Stimulated activated CD4-positive, alpha-beta T cell treated with anti-CD3 and anti-CD28 coated beads, Interleukin-4, amount 100 ng/mL, for 48 hours (primary cell): ENCODE results near the gene INAFM2.

ENCODE experiments used
- DNase-seq, 2 donors: peaks; one replicate each; pipeline ENCODE4 v3.0.0-alpha.2; 2020; ENCODE audit warnings: low read depth in 2 of 2

Gene INAFM2

GRCh38 chr15:40323239-40323952, at the start of gene INAFM2:
INAFM2 (plus strand) TSS chr15:40323692; CDS start chr15:40324056, 364 bp downstream.
- peak; percentile 75 to 81 for DNase-seq

GRCh38 chr15:40274350-40275274, 48.9 kb upstream of the INAFM2 start:
- DNase-seq = peak; percentile 80 to 92

GRCh38 chr15:40275523-40275922, 48.0 kb upstream of the INAFM2 start:
- DNase-seq = no peak

GRCh38 chr15:40275954-40276353, 47.5 kb upstream of the INAFM2 start:
- no peak for DNase-seq

- no peak for DNase-seq
Observed at GRCh38 chr15:40276927-40277326, 46.6 kb upstream of the INAFM2 start.

GRCh38 chr15:40277471-40277870, 46.0 kb upstream of the INAFM2 start:
- no peak for DNase-seq

- DNase-seq = no peak
Observed at GRCh38 chr15:40278026-40278425, 45.5 kb upstream of the INAFM2 start.

- peak; percentile 59 to 75 for DNase-seq
Observed at GRCh38 chr15:40279437-40280141, 43.9 kb upstream of the INAFM2 start.

- no peak for DNase-seq
Observed at GRCh38 chr15:40280260-40281056, 43.0 kb upstream of the INAFM2 start.

GRCh38 chr15:40281057-40281800, 42.3 kb upstream of the INAFM2 start:
- DNase-seq = no peak

- no peak for DNase-seq
Observed at GRCh38 chr15:40281801-40282146, 41.7 kb upstream of the INAFM2 start.

GRCh38 chr15:40282147-40282868, 41.2 kb upstream of the INAFM2 start:
- DNase-seq = peak; percentile 33 to 39

- peak in 1 of 2 donors; percentile 27 for DNase-seq
Observed at GRCh38 chr15:40282869-40283614, 40.5 kb upstream of the INAFM2 start, which contains the start of gene ANKRD63. ANKRD63 (minus strand) TSS chr15:40283064; CDS start chr15:40282586, 478 bp downstream.

GRCh38 chr15:40283615-40284300, 39.7 kb upstream of the INAFM2 start:
- DNase-seq = no peak

- no peak for DNase-seq
Observed at GRCh38 chr15:40285151-40285550, 38.3 kb upstream of the INAFM2 start.

- no peak for DNase-seq
Observed at GRCh38 chr15:40285554-40286011, 37.9 kb upstream of the INAFM2 start.

- no peak for DNase-seq
Observed at GRCh38 chr15:40286061-40286532, 37.4 kb upstream of the INAFM2 start.

GRCh38 chr15:40286794-40287193, 36.7 kb upstream of the INAFM2 start:
- no peak for DNase-seq
